ENCODE data around the gene NRARP. TPM values are rescaled to one million over a fixed set of nuclear protein-coding genes. Genes with fewer than 3 reads are reported as not detected.

The NRARP gene
- polyA plus RNA-seq, 1 experiment: 0.17 TPM

DNA sequence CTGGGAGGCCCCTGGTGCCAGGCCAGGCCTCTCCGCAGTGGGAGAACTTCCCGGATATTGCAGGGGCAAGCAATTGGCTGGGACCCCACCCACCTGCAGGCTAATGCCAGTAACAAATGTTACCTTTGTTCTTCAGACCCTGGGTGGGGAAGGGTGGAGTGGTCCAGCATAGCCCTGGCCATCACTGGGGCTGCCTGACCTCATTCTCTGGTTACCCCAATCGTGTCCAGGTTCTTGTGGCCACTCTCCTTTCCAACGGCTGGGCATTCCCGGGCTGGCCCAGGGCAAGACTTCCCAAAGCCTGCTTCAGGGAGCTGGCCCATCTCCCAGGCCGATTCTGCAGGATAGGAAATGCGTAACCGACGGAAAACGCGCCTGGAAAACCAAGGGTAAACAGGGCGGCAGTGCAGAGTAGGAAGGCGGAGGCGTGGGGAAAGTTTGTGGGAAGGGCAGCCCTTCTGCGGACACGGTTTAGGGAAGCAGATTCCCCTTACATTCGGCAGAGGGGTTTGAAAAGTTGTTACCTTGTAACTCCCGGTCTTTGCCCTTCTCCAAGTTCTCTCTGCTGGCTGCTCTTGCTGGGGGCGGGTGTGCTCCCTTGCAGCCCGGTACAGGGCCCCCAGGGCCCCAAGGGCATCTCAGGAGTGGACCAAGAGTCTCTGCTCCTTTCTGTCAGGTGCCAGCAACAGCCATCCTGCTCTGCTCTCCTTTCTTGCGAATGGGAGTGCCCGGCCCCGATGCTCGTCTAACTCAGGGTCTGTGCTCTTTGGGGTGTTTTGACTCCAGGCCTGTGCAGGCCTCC lies 3.5 kb downstream of the NRARP start:
- H3K27me3 ChIP-seq (ENCODE audit: control insufficient read depth, insufficient read depth, low read length): peaks cover 24% of the 10 kb centered on the region
- DNase-seq (ENCODE audit: low read depth): no peak
- TF ChIP-seq, protein P1, sequence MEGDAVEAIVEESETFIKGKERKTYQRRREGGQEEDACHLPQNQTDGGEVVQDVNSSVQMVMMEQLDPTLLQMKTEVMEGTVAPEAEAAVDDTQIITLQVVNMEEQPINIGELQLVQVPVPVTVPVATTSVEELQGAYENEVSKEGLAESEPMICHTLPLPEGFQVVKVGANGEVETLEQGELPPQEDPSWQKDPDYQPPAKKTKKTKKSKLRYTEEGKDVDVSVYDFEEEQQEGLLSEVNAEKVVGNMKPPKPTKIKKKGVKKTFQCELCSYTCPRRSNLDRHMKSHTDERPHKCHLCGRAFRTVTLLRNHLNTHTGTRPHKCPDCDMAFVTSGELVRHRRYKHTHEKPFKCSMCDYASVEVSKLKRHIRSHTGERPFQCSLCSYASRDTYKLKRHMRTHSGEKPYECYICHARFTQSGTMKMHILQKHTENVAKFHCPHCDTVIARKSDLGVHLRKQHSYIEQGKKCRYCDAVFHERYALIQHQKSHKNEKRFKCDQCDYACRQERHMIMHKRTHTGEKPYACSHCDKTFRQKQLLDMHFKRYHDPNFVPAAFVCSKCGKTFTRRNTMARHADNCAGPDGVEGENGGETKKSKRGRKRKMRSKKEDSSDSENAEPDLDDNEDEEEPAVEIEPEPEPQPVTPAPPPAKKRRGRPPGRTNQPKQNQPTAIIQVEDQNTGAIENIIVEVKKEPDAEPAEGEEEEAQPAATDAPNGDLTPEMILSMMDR (IDR thresholded peaks at IDR 0.05; ENCODE audit: insufficient read depth, low read depth, low read length): no peak
- no peak overlapping the region for H3K4me3 ChIP-seq (ENCODE audit: low read depth, low read length)
- H3K36me3 ChIP-seq (ENCODE audit: control insufficient read depth, insufficient read depth, low read length): no peaks in the 10 kb centered on the region
- POLR2A ChIA-PET: no interaction called here
- CTCF ChIA-PET: interaction anchor here (1.0 kb wide), 1 partner anchor 125 kb away, joined by 3 read pairs; the partner anchor contains the start of genes EXD3 and NOXA1

DNA sequence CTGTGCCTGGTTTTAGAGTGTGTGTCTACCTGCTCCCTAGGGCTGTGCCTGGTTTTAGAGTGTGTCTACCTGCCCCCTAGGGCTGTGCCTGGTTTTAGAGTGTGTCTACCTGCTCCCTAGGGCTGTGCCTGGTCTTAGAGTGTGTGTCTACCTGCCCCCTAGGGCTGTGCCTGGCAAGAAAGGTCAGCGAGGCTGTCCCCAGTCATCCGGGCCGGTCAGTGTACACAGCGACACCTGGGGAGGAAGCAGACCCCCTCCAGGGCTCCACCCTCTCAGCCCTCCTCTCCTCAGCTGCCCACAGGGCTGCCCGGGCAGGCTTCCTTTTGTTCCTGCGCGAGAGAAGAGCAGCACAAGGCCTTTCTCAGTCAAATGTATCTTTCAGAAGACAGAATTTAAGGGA lies 4.1 kb downstream of the NRARP start:
- Histone ChIP-seq H3K36me3 (ENCODE audit: control insufficient read depth, insufficient read depth, low read length) (no peaks in the 10 kb centered on the region), H3K27me3 (ENCODE audit: control insufficient read depth, insufficient read depth, low read length) (peaks cover 24% of the 10 kb centered on the region), H3K4me3 (ENCODE audit: low read depth, low read length) (no peak overlapping the region)
- CTCF ChIA-PET: interaction anchor here (1.0 kb wide), 1 partner anchor 125 kb away, joined by 3 read pairs; the partner anchor contains the start of genes EXD3 and NOXA1
- no peak for DNase-seq (ENCODE audit: low read depth)
- TF ChIP-seq, protein P1 (IDR thresholded peaks at IDR 0.05; ENCODE audit: insufficient read depth, low read depth, low read length): no peak
- POLR2A ChIA-PET: interaction anchor here (0.6 kb wide), 1 partner anchor 18 kb away, joined by 3 read pairs; no protein-coding TSS in a partner anchor

DNA sequence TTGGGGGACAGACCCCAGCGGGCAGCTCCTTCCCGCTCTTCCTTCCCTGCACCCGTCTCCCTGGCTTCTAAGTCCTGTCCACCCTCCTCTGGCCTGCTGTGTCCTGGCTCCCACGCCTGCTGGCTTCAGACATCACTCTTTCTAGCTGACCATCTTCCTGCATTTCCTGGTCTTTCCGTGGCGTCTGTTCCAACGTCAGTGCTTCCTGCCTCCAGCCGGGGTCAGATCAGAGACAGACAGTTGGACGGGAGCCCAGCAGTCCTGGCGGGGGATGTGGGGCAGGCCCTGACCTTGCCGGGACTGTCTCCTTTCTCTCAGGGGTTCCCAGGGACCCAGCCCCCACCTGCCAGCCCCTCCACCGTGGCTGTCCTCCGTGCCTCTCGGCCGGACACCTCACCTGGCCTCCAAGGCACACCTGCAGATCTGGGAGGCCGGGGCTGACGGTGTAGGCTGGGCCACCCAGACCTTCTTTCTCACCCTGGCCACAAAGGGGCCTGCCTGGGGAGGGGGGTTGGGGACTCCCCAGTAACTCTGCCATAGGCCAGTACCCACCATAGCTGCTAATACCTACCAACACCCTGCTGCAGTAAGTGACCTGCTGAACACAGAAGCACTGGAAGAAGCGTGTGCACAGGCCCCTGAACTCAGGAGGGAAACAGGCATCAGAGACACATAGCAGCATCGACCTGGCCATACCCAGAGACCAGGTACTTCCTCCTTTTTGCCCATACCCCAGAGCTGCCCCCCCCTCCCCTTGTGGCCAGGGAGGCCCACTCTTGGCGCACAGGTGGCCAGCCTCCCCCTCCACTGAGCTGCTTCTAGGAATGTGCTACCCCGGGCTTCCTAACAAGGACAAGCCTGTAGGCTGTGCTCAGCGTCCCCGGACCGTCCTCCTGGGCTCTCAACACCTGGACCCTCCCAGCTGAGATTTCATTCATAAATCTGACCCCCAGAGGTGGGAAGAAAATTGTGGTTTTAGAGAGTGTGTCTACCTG lies 5.1 kb downstream of the NRARP start:
- Histone ChIP-seq H3K36me3 (ENCODE audit: control insufficient read depth, insufficient read depth, low read length) (no peaks in the 10 kb centered on the region), H3K27me3 (ENCODE audit: control insufficient read depth, insufficient read depth, low read length) (peaks cover 24% of the 10 kb centered on the region), H3K4me3 (ENCODE audit: low read depth, low read length) (no peak overlapping the region)
- no peak for DNase-seq (ENCODE audit: low read depth)
- POLR2A ChIA-PET: interaction anchor here (0.6 kb wide), 1 partner anchor 19 kb away, joined by 3 read pairs; no protein-coding TSS in a partner anchor
- TF ChIP-seq, protein P1 (IDR thresholded peaks at IDR 0.05; ENCODE audit: insufficient read depth, low read depth, low read length): no peak
- CTCF ChIA-PET: interaction anchor here (0.5 to 1.1 kb wide), 3 partner anchors 27 to 213 kb away, joined by 3 read pairs; no protein-coding TSS in a partner anchor

DNA sequence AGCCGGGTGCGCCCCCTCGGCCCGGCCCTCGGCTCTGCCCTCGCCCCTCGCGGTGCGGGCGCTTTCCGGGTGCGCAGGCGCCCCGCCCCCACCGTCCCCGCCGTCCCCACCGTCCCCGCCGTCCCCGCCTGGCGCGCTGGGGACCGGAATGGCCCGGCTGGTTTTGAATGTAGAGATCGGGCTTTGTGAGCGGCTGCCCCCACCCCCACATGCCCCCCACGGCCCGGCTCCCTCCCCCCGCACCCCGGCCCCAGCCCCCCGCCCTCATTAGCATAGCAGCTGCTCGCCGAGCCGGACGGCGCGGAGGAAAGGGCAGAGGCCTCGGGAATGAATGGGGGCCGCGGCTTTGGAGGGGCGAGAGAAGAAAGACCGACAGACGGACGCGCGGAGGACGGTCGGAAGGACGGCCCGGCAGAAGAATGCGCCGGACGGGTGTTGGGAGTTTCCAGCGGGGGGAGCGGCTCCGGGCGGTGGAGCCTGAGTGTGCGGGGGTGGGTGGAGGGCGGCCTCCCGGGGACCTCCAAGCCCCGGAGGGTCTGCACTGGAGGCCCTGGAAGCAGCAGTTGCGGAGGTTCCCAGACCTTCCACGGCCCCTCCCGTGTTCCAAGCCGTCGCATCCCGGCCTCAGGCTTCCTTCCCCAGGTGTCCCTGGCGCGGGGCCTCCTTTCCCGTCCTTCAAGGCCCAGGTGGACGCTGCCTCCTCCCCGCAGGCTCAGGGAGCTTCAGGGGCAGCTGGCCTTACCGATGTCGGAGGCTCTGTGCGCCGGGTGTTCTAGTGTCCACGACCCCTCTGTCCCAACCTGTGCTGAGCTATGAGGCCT lies 6.0 kb downstream of the NRARP start:
- H3K27me3 ChIP-seq (ENCODE audit: control insufficient read depth, insufficient read depth, low read length): peaks cover 24% of the 10 kb centered on the region
- TF ChIP-seq, protein P1 (IDR thresholded peaks at IDR 0.05; ENCODE audit: insufficient read depth, low read depth, low read length): no peak
- H3K4me3 ChIP-seq (ENCODE audit: low read depth, low read length): no peak overlapping the region; the same call in 1 of the 2 replicates
- H3K36me3 ChIP-seq (ENCODE audit: control insufficient read depth, insufficient read depth, low read length): no peaks in the 10 kb centered on the region
- ChIA-PET POLR2A (no interaction called here), CTCF (interaction anchor here (0.5 to 1.1 kb wide), 2 partner anchors 99 to 212 kb away, joined by 3 read pairs; no protein-coding TSS in a partner anchor)
- DNase-seq (ENCODE audit: low read depth): no peak

Measured in BJ (cell line).